DND-41 (cell line): ENCODE results near the gene MS4A6E.

ENCODE experiments used
- CTCF ChIP-seq: IDR thresholded peaks from 2 replicates; pipeline ENCODE4 v1.5.1; 2012; ENCODE audit warnings: borderline replicate concordance, low read length, moderate library complexity, mild to moderate bottlenecking; ENCODE audit not compliant: poor library complexity, severe bottlenecking; ENCODE audit errors: extremely low read depth
- EZH2 ChIP-seq: IDR thresholded peaks from 3 replicates; pipeline ENCODE4 v1.6.1; 2012; ENCODE audit warnings: borderline replicate concordance, low read depth, mild to moderate bottlenecking, moderate library complexity, low read length, inconsistent platforms; ENCODE audit not compliant: severe bottlenecking

DNA sequence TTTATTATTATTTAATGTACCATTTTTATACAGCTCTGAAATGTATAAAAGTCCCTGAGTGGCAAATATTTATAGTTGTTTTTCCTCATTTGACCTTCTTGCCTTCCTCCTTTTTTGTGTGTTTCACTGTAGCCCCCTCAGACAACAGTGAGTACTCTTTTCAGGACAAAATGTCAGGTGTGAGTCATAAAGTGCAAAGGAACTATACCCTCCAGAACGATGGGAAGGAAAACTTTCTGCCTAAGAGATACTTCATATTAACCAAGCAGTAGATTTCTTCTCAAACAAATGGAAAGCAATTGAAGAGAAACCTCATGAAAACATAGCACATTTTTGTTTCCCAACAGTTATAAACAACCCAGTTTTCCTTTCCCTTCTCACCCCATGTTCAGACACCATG is 35.2 kb downstream of the MS4A6E start:
- no peak for TF ChIP-seq CTCF
- TF ChIP-seq EZH2: no peak
